Urinary bladder (tissue), 4 donors: ENCODE results near the gene LEFTY1. TPM values are rescaled to one million over a fixed set of nuclear protein-coding genes. Genes with fewer than 3 reads are reported as not detected.
"Not testable (repeated sequence)": the region's sequence is repeated elsewhere in the genome, so short reads cannot be mapped to it uniquely, and the experiment has no call there.

Source experiments
- DNase-seq: peaks from one replicate; pipeline ENCODE4 v3.0.0-alpha.2; 2015; ENCODE audit errors: extremely low spot score
- H3K27ac ChIP-seq: one replicate; pipeline ENCODE4 v1.5.1; 2013; ENCODE audit warnings: low read depth, mild to moderate bottlenecking, moderate library complexity
- H3K36me3 ChIP-seq: one replicate; pipeline ENCODE4 v1.6.1; 2013; ENCODE audit warnings: mild to moderate bottlenecking, moderate library complexity; ENCODE audit not compliant: insufficient read depth
- H3K4me1 ChIP-seq: one replicate; pipeline ENCODE4 v1.6.1; 2013; ENCODE audit warnings: mild to moderate bottlenecking, moderate library complexity; ENCODE audit not compliant: insufficient read depth
- H3K4me3 ChIP-seq: one replicate; pipeline ENCODE4 v1.5.1; 2013; ENCODE audit warnings: low read depth, low read length
- WGBS: extraction: QIAGEN DNeasy Blood & Tissue Kit; methylation state at CpG from one replicate; pipeline ENCODE4 v1.1.7; 2013; 5-methylcytosine and 5-hydroxymethylcytosine counted together
- polyA plus RNA-seq: library from polyadenylated mRNA; stranded (reverse); fragments of 200-250 nt; gene quantifications from one replicate; pipeline ENCODE4 v1.2.3, GENCODE V29; 2013
- total RNA-seq: library from RNA; depleted of rRNA; stranded (reverse); fragments of >200 nt; gene quantifications from one replicate; pipeline ENCODE4 v1.2.3, GENCODE V29; 2014
- donor health status: healthy with polysubstance abuse.
- donor health status: healthy.

The LEFTY1 gene, protein sequence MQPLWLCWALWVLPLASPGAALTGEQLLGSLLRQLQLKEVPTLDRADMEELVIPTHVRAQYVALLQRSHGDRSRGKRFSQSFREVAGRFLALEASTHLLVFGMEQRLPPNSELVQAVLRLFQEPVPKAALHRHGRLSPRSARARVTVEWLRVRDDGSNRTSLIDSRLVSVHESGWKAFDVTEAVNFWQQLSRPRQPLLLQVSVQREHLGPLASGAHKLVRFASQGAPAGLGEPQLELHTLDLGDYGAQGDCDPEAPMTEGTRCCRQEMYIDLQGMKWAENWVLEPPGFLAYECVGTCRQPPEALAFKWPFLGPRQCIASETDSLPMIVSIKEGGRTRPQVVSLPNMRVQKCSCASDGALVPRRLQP
- 0.79 TPM for total RNA-seq
- polyA plus RNA-seq = 0.35 TPM

DNA sequence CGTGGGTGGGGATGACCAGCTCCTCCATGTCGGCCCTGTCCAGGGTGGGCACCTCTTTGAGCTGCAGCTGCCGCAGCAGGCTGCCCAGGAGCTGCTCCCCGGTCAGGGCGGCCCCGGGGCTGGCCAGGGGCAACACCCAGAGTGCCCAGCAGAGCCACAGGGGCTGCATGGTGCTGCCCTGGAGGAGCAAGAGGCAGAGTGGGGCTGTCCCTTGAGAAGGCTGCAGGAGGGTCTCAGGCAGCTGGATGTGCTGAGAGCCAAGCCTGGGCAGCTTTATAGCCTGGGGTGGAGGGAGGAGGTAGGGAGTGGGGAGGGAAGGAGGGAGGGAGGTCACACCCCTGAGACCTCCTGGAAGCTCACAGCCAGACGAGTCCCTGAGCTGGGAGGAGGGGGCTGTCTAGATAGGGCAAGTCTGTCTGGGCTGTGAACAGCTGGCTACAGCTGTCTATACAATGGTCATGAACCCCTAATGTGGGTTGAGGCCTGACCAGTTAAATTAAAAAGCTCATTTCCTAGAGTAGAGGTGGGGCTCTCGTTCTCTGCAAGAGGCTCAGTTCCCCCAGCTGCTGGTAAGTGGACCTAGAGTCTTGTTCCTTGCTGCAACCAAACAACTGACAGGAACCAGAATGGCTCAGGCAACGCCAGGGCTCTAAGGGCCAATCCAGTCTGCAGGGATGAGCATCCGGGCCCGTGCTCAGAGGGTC is at the start of gene LEFTY1:
Gene LEFTY1, minus strand, starts transcription at position 249 of the 704 bp plus-strand sequence. Its CDS starts 80 bp downstream, at position 169.
- no peak for DNase-seq
- Histone ChIP-seq H3K4me1 (no peaks in the 10 kb centered on the region), H3K4me3 (no peak within 1 kb of the TSS), H3K36me3 (no peaks in the 10 kb centered on the region), H3K27ac (no peak within 1 kb of the TSS)
- WGBS = 67% methylated on average over 11 of the region's 11 CpGs

DNA sequence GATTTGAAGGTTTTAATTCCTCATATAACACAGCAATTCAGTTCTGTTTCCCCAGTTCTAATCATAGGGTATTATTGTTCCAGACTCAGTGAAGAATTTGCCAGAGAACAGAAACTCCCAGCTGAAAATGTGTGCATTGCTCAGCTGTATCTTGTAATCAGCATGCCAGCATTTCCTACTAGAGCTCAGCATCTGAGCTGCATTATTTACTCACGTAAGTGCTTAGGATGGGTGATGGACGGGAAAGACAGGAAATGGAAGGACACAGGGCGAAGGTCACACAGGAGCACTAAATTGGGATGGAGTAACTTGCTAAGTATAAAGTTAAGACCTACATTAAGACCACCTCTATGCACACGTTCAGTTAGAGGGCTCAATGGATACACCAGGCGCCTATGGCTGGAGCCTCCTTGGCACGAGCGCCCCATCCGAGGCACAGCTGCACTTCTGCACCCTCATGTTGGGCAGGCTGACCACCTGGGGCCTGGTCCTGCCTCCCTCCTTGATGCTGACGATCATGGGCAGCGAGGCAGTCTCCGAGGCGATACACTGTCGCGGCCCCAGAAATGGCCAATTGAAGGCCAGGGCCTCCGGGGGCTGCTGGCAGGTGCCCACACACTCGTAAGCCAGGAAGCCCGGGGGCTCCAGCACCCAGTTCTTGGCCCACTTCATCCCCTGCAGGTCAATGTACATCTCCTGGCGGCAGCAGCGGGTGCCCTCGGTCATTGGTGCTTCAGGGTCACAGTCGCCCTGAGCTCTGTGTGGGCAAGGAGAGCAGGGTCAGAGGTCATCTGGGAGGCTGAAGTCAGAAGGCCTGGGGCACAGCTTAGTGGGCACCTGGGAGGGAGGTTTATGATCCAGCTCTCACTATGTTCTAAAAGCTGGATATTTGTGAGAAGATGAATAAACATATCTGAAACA is 48.4 kb upstream of the LEFTY1 start:
- Histone ChIP-seq H3K36me3 (no peaks in the 10 kb centered on the region), H3K4me1 (no peaks in the 10 kb centered on the region), H3K4me3 (no peak overlapping the region), H3K27ac (no peak overlapping the region)
- WGBS = 93% methylated on average over 21 of the region's 21 CpGs
- no peak for DNase-seq

DNA sequence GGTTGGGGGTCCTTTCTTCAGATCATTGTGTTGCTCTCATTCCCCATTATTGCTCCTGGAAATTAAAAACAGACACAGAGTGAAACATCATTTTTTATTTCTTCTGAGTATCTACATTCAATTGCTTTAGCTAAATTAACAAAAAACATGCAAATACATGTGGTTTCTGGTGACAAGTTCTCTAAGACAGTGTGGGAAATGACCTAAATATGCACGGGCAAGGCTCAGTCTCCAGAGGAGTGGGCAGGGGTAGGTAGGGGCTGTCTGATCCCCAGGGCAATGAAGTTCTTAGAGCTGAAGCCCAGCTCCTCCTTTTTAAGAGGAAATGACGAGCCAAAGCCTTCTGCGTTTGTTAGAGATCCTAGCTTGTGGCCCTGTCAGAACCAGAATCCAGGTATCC is 47.6 kb upstream of the LEFTY1 start:
- WGBS = 82% methylated on average over 3 of the region's 3 CpGs
- H3K4me1 ChIP-seq = no peaks in the 10 kb centered on the region
- no peak overlapping the region for H3K4me3 ChIP-seq
- DNase-seq = no peak
- no peak overlapping the region for H3K27ac ChIP-seq
- H3K36me3 ChIP-seq = no peaks in the 10 kb centered on the region

DNA sequence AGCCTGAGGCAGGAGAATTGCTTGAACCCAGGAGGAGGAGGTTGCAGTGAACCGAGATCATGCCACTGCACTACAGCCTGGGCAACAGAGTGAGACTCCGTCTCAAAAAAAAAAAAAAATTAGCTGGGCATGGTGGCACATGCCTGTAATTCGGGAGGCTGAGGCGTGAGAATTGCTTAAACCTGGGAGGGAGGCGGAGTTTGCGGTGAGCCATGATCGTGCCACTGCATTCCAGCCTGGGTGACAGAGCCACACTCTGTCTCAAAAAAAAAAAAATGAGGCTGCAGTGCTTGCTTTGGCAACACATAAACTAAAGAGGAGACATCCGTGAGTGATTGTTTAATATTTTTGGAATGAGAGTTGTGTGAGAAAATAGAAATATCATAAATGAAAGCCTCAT is 47.1 kb upstream of the LEFTY1 start:
- WGBS = 86% methylated on average over 8 of the region's 8 CpGs
- not testable (repeated sequence) for DNase-seq

DNA sequence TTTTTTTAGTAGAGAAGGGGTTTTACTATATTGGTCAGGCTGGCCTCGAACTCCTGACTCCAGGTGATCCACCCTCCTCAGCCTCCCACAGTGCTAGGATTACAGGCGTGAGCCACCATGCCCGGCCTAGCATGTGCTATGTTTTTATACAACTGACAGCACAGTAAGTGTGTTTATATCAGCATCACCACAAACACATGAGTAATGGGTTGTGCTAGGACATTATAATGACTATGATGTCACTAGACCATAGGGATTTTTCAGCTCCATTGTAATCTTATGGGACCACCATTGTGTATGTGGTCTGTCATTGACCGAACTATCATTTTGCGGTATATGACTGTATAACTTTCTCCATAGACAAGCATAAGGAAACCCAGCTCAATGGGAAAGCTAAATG is 45.8 kb upstream of the LEFTY1 start:
- Histone ChIP-seq H3K36me3 (no peaks in the 10 kb centered on the region), H3K4me1 (no peaks in the 10 kb centered on the region), H3K27ac (no peak overlapping the region), H3K4me3 (no peak overlapping the region)
- no peak for DNase-seq
- WGBS = 94% methylated on average over 5 of the region's 5 CpGs

More for the DNA sequence above, 47.1 kb upstream of the LEFTY1 start:
- not testable (repeated sequence) for H3K36me3 ChIP-seq, H3K27ac ChIP-seq, H3K4me1 ChIP-seq, H3K4me3 ChIP-seq

DNA sequence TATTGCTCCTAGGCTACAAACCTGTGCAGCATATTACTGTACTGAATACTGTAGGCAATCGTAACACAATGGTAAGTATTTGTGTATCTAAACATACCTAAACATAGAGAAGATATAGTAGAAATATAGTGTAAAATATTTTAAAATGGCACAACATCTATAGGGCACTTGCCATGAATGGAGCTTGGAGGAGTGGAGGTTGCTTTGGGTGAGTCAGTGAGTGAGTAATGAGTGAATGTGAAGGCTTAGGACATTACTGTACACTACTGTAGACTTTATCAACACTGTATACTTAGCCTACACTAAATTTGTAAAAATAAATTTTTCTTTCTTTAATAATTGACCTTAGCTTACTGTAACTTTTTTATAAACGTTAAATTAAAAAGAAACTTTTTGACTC is 44.1 kb upstream of the LEFTY1 start:
- WGBS = 95% methylated on average over 2 of the region's 2 CpGs
- H3K4me3 ChIP-seq = no peak overlapping the region
- H3K27ac ChIP-seq = no peak overlapping the region
- DNase-seq = no peak
- no peaks in the 10 kb centered on the region for H3K4me1 ChIP-seq
- H3K36me3 ChIP-seq = no peaks in the 10 kb centered on the region

DNA sequence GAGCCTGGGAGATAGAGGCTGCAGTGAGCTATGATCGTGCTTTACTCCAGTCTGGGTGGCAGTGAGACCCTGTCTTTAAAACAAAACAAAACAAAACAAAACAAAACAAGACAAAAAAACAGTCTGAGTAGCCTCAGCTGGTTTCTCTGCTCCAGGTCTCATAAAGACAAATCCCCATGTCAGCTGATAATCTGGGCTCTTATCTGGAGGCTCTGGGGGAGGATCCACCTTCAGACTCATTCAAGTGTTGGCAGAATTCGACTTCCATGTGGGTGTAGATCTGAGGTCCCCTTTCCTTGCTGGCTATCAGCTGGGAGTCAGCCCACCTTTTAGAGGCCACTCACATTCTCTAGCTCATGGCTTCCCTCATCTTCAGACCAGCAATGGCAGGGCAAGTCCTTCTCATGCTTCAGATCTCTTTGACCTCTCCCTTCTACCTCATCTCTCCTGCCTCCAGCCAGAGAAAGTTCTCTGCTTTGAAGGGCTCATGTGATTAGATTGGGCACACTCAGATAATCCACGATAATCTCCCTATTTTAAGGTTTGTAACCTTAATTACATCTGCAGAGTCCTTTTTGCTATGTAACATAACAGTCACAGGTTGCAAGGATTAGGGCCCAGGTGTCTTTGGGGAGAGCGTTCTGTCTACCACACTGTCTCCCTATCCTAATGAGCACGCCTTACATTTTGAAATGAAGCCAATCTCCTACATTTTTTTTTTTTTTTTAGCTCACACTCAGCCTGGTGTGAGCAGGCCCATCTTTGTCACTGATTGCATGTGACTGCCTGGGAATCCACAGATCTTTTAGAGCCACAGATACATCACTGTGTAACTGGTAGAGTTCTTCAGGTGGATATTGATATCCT is 42.6 kb upstream of the LEFTY1 start:
- no peak overlapping the region for H3K4me3 ChIP-seq
- WGBS = 87% methylated on average over 5 of the region's 5 CpGs
- H3K27ac ChIP-seq = no peak overlapping the region
- DNase-seq = no peak
- no peaks in the 10 kb centered on the region for H3K4me1 ChIP-seq
- H3K36me3 ChIP-seq = no peaks in the 10 kb centered on the region

DNA sequence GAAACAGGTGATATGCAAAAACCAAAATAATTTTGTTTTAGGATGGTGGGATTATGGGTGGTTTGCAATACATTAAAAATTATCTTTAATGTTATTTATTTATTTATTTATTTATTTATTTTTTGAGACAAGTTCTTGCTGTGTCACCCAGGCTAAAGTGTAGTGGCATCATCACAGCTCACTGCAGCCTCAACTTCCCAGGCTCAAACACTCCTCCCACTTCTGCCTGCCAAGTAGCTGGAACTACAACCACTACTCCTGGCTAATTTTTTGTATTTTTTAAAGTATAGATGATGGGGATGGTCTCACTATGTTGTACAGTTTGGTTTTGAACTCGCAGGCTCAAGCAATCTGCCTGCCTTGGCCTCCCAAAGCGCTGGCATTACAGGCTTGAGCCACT is 41.6 kb upstream of the LEFTY1 start:
- Histone ChIP-seq H3K4me3 (no peak overlapping the region), H3K4me1 (no peaks in the 10 kb centered on the region), H3K27ac (no peak overlapping the region), H3K36me3 (no peaks in the 10 kb centered on the region)
- no peak for DNase-seq
- 92% methylated on average over 2 of the region's 2 CpGs for WGBS

DNA sequence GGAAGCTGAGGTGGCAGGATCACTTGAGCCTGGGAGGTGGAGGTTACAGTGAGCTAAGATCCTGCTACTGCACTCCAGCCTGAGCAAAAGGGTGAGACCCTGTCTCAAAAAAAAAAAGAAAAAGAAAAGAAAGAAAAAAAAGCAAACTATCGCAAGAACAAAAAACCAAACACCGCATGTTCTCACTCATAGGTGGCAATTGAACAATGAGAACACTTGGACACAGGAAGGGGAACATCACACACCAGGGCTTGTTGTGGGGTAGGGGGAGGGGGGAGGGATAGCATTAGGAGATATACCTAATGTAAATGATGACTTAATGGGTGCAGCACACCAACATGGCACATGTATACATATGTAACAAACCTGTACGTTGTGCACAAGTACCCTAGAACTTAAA is 40.5 kb upstream of the LEFTY1 start:
- H3K27ac ChIP-seq, DNase-seq: not testable (repeated sequence)
- WGBS = 94% methylated on average over 3 of the region's 3 CpGs

DNA sequence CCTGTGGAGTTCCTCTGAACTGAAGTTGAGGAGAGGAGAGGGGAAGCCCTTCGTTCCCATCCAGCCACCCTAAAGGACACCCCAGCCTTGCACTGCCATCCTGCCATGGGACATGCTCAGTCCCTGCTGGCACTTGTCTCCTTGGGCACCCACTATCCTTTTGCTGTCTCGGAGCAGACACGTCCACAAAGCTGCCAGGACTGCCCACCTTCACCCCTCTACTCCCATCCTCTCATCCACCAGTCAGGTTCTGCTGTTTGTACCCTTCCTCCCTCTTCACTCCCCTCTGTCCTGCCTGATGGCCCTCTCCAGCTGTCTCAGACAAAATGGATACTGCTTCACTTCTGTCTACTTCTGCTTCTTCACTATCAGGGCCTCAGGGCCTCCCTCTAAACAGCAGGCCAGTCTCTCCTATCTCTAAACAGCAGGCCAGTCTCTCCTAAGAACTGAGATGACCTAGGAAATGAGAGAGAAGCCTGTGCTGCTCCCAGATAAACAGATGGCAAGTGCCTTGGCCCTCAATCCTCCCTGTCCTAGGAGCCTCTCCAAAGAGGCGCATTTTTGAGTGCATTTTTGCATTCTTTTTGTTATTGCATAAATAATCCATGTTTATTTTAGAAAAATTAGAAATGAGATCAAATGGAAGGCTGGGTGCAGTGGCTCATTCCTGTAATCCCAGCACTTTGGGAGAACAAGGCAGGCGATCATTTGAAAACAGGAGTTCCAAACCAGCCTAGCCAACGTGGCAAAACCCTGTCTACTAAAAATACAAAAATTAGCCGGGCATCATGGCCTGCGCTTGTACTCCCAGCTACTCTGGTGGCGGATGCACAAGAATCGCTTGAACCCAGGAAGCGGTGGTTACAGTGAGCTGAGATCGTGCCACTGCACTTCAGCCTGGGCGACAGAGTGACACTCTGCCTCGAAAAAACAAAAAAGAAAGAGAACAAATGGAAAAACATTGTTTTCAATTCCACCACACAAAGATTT is 39.5 kb upstream of the LEFTY1 start:
- H3K4me3 ChIP-seq = no peak overlapping the region
- H3K4me1 ChIP-seq = no peaks in the 10 kb centered on the region
- H3K36me3 ChIP-seq = no peaks in the 10 kb centered on the region
- no peak overlapping the region for H3K27ac ChIP-seq
- no peak for DNase-seq
- WGBS = 82% methylated on average over 14 of the region's 14 CpGs

More for the DNA sequence above, 40.5 kb upstream of the LEFTY1 start:
- H3K36me3 ChIP-seq, H3K4me3 ChIP-seq, H3K4me1 ChIP-seq: not testable (repeated sequence)

DNA sequence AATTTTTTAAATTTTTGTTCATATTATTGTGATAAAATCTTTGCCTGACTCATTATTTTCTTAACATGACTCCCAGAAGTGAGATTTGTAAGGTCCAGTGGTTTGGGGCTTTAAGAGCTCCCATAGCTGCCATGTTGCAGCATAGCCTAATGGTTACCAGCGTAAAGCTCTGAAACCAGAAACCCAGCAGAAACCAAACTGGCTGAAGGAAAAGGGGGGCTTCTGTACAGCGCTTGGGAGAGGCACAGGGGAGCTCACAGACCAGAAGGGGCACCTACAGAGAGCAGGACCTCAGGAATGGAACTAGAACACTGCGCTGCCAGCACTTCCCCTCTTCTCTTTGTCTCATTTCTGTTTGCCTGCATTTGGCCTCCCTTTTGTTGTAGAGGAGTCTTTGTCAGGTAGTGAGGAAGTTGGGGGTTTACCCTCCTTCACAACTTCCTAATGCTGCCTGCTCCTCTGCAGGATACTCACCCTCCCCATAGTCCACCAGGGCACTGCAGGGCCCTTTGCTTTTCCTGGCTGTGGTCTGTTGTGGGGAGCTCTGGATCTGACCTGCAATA is 37.7 kb upstream of the LEFTY1 start:
- DNase-seq = no peak
- H3K4me1 ChIP-seq = no peaks in the 10 kb centered on the region
- 91% methylated on average over 3 of the region's 3 CpGs for WGBS
- H3K27ac ChIP-seq = no peak overlapping the region
- H3K36me3 ChIP-seq = no peaks in the 10 kb centered on the region
- no peak overlapping the region for H3K4me3 ChIP-seq
